Stimulated activated CD4-positive, alpha-beta T cell treated with anti-CD3 and anti-CD28 coated beads, Interleukin-12 subunit alpha, Interleukin-12 subunit beta, amount 100 ng/mL, for 48 hours (primary cell): ENCODE measurements around the gene SLC7A6.
"Not testable (repeated sequence)": the region's sequence is repeated elsewhere in the genome, so short reads cannot be mapped to it uniquely, and the experiment has no call there.

ENCODE experiments used
- DNase-seq, 3 donors: peaks; one replicate each; pipeline ENCODE4 v3.0.0-alpha.2; 2020; ENCODE audit warnings: low read depth in 2 of 3, low spot score in 1 of 3

SLC7A6 gene

GRCh38 chr16:68281368-68282063 is 17.2 kb downstream of the SLC7A6 start:
- no peak for DNase-seq

- DNase-seq, result no peak
Observed at GRCh38 chr16:68282064-68282452, 17.7 kb downstream of the SLC7A6 start.

GRCh38 chr16:68283346-68283745 is 19.0 kb downstream of the SLC7A6 start:
- DNase-seq, result no peak

GRCh38 chr16:68283801-68284598 is 19.7 kb downstream of the SLC7A6 start:
- no peak for DNase-seq

- DNase-seq, result no peak
Observed at GRCh38 chr16:68284847-68285246, 20.5 kb downstream of the SLC7A6 start.

GRCh38 chr16:68285683-68286082 is 21.4 kb downstream of the SLC7A6 start:
- DNase-seq, result no peak

- DNase-seq, result no peak
Observed at GRCh38 chr16:68286153-68287074, 22.1 kb downstream of the SLC7A6 start.

- no peak for DNase-seq
Observed at GRCh38 chr16:68287276-68288251, 23.2 kb downstream of the SLC7A6 start.

- no peak for DNase-seq
Observed at GRCh38 chr16:68288252-68288650, 23.9 kb downstream of the SLC7A6 start.

GRCh38 chr16:68288796-68289195 is 24.5 kb downstream of the SLC7A6 start:
- not testable (repeated sequence) for DNase-seq

- DNase-seq, result no peak
Observed at GRCh38 chr16:68289202-68289601, 24.9 kb downstream of the SLC7A6 start.

GRCh38 chr16:68289621-68290329 is 25.4 kb downstream of the SLC7A6 start:
- DNase-seq, result peak; percentile 46 to 55 (median 54)

- no peak for DNase-seq
Observed at GRCh38 chr16:68290450-68290849, 26.1 kb downstream of the SLC7A6 start.

GRCh38 chr16:68291227-68291626 is 26.9 kb downstream of the SLC7A6 start:
- DNase-seq, result no peak

GRCh38 chr16:68292425-68292824 is 28.1 kb downstream of the SLC7A6 start:
- no peak for DNase-seq

GRCh38 chr16:68296291-68296690 is 32.0 kb downstream of the SLC7A6 start:
- no peak for DNase-seq

GRCh38 chr16:68296693-68297092 is 32.4 kb downstream of the SLC7A6 start:
- no peak for DNase-seq

- DNase-seq, result no peak
Observed at GRCh38 chr16:68297908-68298307, 33.6 kb downstream of the SLC7A6 start.

- DNase-seq, result no peak
Observed at GRCh38 chr16:68298312-68298711, 34.0 kb downstream of the SLC7A6 start.
